OCI-LY7 (cell line): Measurements from ENCODE around the gene ERICH3. TPM values are rescaled to one million over a fixed set of nuclear protein-coding genes. Genes with fewer than 3 reads are reported as not detected.

Source experiments
- BruUV-seq: library from RNA; stranded (reverse); fragments of 400-500 nt; replicated peaks from 2 replicates; lab custom pipeline; 2021; lab: Mats Ljungman, UMichigan
- CTCF ChIA-PET: fragments of 300-600 bp; sonication (Branson Sonifier 250); formaldehyde crosslinking; loops from one replicate; lab custom pipeline; 2022; ENCODE audit warnings: antibody characterized with exemption; ENCODE audit not compliant: unreplicated experiment; lab: Charles Lee
- POLR2A ChIA-PET: fragments of 300-600 bp; sonication (Branson Sonifier 250); formaldehyde crosslinking; loops from one replicate; lab custom pipeline; 2022; ENCODE audit warnings: antibody characterized with exemption; lab: Charles Lee
- DNase-seq: peaks from one replicate; pipeline ENCODE4 v3.0.0-alpha.2; 2015; ENCODE audit warnings: low spot score
- H2AFZ ChIP-seq: fragments of 200-600 bp; sonication (generic), shearing (Covaris generic); 2 replicates; pipeline ENCODE4 v1.6.1; 2014; ENCODE audit warnings: mild to moderate bottlenecking, antibody characterized with exemption, low read length, moderate library complexity
- H3K27ac ChIP-seq: fragments of 200-600 bp; sonication (generic); 2 replicates; pipeline ENCODE4 v1.5.1; 2014; ENCODE audit warnings: mixed run types, low read depth, mild to moderate bottlenecking, moderate library complexity, low read length, inconsistent platforms; ENCODE audit not compliant: poor library complexity, severe bottlenecking
- H3K36me3 ChIP-seq: fragments of 200-600 bp; sonication (generic); 2 replicates; pipeline ENCODE4 v1.6.1; 2014; ENCODE audit warnings: mild to moderate bottlenecking, antibody characterized with exemption, low read length, moderate library complexity, mixed read lengths; ENCODE audit not compliant: insufficient read depth
- H3K4me1 ChIP-seq: fragments of 200-600 bp; sonication (generic); 2 replicates; pipeline ENCODE4 v1.5.1; 2014; ENCODE audit warnings: mild to moderate bottlenecking, low read length; ENCODE audit not compliant: insufficient read depth, poor library complexity, severe bottlenecking
- H3K4me2 ChIP-seq: fragments of 200-600 bp; sonication (generic); 2 replicates; pipeline ENCODE4 v1.6.1; 2014; ENCODE audit warnings: mild to moderate bottlenecking, low read length
- H3K4me3 ChIP-seq: fragments of 200-600 bp; sonication (generic); 2 replicates; pipeline ENCODE4 v1.5.1; 2014; ENCODE audit warnings: mild to moderate bottlenecking, low read depth, low read length; ENCODE audit not compliant: poor library complexity, severe bottlenecking
- H3K79me2 ChIP-seq: fragments of 200-600 bp; sonication (generic); 2 replicates; pipeline ENCODE4 v1.6.1; 2016; ENCODE audit warnings: low read depth, mild to moderate bottlenecking, low read length, moderate library complexity, mixed read lengths; ENCODE audit not compliant: insufficient read depth
- H3K9me2 ChIP-seq: fragments of 200-600 bp; sonication (generic); 2 replicates; pipeline ENCODE4 v1.6.1; 2016; ENCODE audit warnings: mild to moderate bottlenecking, low read length, mixed read lengths; ENCODE audit not compliant: insufficient read depth
- H3K9me3 ChIP-seq: fragments of 200-600 bp; sonication (generic); 2 replicates; pipeline ENCODE4 v1.6.1; 2014; ENCODE audit warnings: mild to moderate bottlenecking, mixed run types, low read length, mixed read lengths
- H4K20me1 ChIP-seq: fragments of 200-600 bp; sonication (generic); 2 replicates; pipeline ENCODE4 v1.6.1; 2014; ENCODE audit warnings: mild to moderate bottlenecking, antibody characterized with exemption, low read length, moderate library complexity, mixed read lengths; ENCODE audit not compliant: insufficient read depth
- CTCF ChIP-seq: fragments of 200-600 bp; sonication (generic); conservative IDR thresholded peaks from 2 replicates; pipeline ENCODE4 v1.5.1; 2014; ENCODE audit warnings: mild to moderate bottlenecking, antibody characterized with exemption, low read length, moderate library complexity, mixed read lengths
- EZH2phosphoT487 ChIP-seq: fragments of 200-600 bp; sonication (generic); IDR thresholded peaks from 2 replicates; pipeline ENCODE4 v1.6.1; 2018; ENCODE audit warnings: low read depth, borderline replicate concordance, mild to moderate bottlenecking, mixed run types, antibody characterized with exemption, low read length, moderate library complexity, mixed read lengths
- intact Hi-C: fragments of 100-400 bp; cut with micrococcal nuclease; formaldehyde crosslinking; loops from one replicate; pipeline ENCODE4 v1.10.0; 2022; ENCODE audit not compliant: unreplicated experiment
- total RNA-seq, 2 experiments: library from RNA; depleted of rRNA in 1 of 2; stranded (reverse); fragments of >200 nt in 1 of 2; shearing (Covaris generic) in 1 of 2; gene quantifications; 2 replicates each; pipeline ENCODE4 v1.2.3, GENCODE V29; 2014 to 2022

ERICH3 gene
- total RNA-seq, 2 experiments from 2014 or later, result not detected

DNA sequence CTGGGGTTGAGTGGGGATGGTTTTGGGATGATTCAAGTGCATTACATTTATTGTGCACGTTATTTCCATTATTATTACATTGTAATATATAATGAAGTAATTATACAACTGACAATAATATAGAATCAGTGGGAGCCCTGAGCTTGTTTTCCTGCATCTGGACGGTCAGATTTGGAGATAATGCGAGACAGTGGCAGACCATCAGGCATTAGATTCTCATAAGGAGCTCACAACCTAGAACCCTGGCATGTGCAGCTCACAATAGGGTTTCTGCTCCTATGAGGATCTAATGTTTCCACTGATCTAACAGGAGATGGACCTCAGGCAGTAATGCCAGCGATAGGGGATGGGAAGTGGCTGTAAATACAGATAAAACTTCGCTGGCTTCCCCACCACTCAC lies 83.3 kb downstream of the ERICH3 start:
- ChIA-PET POLR2A (no interaction called here), CTCF (no interaction called here)
- H3K4me2 ChIP-seq, result no peak overlapping the region
- no peak overlapping the region for H3K27ac ChIP-seq
- intact Hi-C loops, result no loop called here
- DNase-seq, result no peak
- no peak for TF ChIP-seq CTCF
- TF ChIP-seq EZH2phosphoT487, result no peak
- H3K4me1 ChIP-seq, result no peaks in the 10 kb centered on the region
- H3K9me2 ChIP-seq, result no peaks in the 10 kb centered on the region
- no peak overlapping the region for H2AFZ ChIP-seq
- no peak overlapping the region for H3K4me3 ChIP-seq
- H4K20me1 ChIP-seq, result no peaks in the 10 kb centered on the region
- no peaks in the 10 kb centered on the region for H3K79me2 ChIP-seq
- no peaks in the 10 kb centered on the region for H3K36me3 ChIP-seq
- H3K9me3 ChIP-seq, result no peaks in the 10 kb centered on the region
- no TSS peak for BruUV-seq

- Histone ChIP-seq H3K4me2 (no peak overlapping the region), H3K36me3 (no peaks in the 10 kb centered on the region), H4K20me1 (no peaks in the 10 kb centered on the region), H3K4me1 (no peaks in the 10 kb centered on the region), H3K9me2 (no peaks in the 10 kb centered on the region), H3K9me3 (no peaks in the 10 kb centered on the region), H3K27ac (no peak overlapping the region), H3K79me2 (no peaks in the 10 kb centered on the region), H3K4me3 (no peak overlapping the region), H2AFZ (no peak overlapping the region)
- ChIA-PET POLR2A (no interaction called here), CTCF (no interaction called here)
- DNase-seq, result no peak
- TF ChIP-seq CTCF (no peak), EZH2phosphoT487 (no peak)
- BruUV-seq, result no TSS peak
- intact Hi-C loops, result no loop called here
These were observed 85.7 kb downstream of the ERICH3 start for GRCh38 chr1:74587888-74588287.

DNA sequence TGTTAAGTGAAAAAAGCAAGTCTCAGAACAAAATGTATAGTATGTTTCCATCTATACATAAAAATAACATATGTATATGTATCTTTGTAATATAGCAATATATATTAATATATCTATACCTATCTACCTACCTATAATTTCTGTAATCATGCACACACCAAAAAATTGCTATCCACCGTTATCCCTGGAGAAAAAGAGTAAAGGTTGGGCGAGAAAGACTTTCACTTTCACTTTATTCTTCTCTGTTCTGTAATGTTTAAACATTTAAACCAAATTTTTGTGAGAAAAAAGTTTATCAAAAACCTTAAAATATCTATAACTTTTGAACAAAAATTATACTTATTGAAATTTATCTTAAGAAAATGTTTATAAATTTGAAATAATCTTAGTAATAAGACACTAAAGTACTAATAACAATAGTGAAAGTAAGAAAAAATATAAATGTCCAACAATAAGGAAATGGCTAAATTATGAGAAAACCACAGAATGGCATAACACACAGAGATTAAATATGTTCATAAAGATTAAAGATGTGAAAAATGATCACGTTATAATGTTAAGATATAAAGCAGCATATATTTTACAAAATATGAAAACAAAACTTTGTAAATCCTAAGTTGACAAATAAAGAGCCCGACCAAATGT lies 87.2 kb downstream of the ERICH3 start:
- no peak for DNase-seq
- no peaks in the 10 kb centered on the region for H3K79me2 ChIP-seq
- H3K4me2 ChIP-seq, result no peak overlapping the region
- no peaks in the 10 kb centered on the region for H3K9me3 ChIP-seq
- H4K20me1 ChIP-seq, result no peaks in the 10 kb centered on the region
- intact Hi-C loops, result no loop called here
- H3K4me3 ChIP-seq, result no peak overlapping the region
- TF ChIP-seq CTCF (no peak), EZH2phosphoT487 (no peak)
- POLR2A ChIA-PET, result interaction anchor here (0.6 kb wide), 1 partner anchor 863 kb away, joined by 4 read pairs; no protein-coding TSS in a partner anchor
- H2AFZ ChIP-seq, result no peak overlapping the region
- H3K36me3 ChIP-seq, result no peaks in the 10 kb centered on the region
- H3K9me2 ChIP-seq, result no peaks in the 10 kb centered on the region
- H3K27ac ChIP-seq, result no peak overlapping the region
- BruUV-seq, result no TSS peak
- CTCF ChIA-PET, result no interaction called here
- H3K4me1 ChIP-seq, result no peaks in the 10 kb centered on the region
